HUES6 (cell line): ENCODE measurements around the gene RBM28.
"Not testable (repeated sequence)": the region's sequence is repeated elsewhere in the genome, so short reads cannot be mapped to it uniquely, and the experiment has no call there.

Experiments
- H3K27ac ChIP-seq: 2 replicates; pipeline ENCODE4 v1.7.0; 2013; ENCODE audit warnings: low read depth, mild to moderate bottlenecking, low read length, inconsistent platforms
- H3K27me3 ChIP-seq: 2 replicates; pipeline ENCODE4 v1.6.1; 2013; ENCODE audit warnings: low read length; ENCODE audit not compliant: control insufficient read depth, insufficient read depth
- H3K36me3 ChIP-seq: 2 replicates; pipeline ENCODE4 v1.6.1; 2013; ENCODE audit warnings: low read length; ENCODE audit not compliant: control insufficient read depth, insufficient read depth
- H3K4me1 ChIP-seq: 2 replicates; pipeline ENCODE4 v1.6.1; 2013; ENCODE audit warnings: low read length; ENCODE audit not compliant: control insufficient read depth, insufficient read depth
- H3K4me3 ChIP-seq: 2 replicates; pipeline ENCODE4 v1.5.1; 2013; ENCODE audit warnings: low read depth, low read length
- H3K9ac ChIP-seq: one replicate; pipeline ENCODE4 v1.6.1; 2013; ENCODE audit warnings: mild to moderate bottlenecking, low read length
- H3K9me3 ChIP-seq: 2 replicates; pipeline ENCODE4 v1.6.1; 2013; ENCODE audit warnings: low read depth, low read length; ENCODE audit not compliant: control insufficient read depth, insufficient read depth

RBM28 gene

GRCh38 chr7:128310499-128310898 lies 33.2 kb downstream of the RBM28 start:
- H3K27me3 ChIP-seq = no peaks in the 10 kb centered on the region
- no peak overlapping the region for H3K4me3 ChIP-seq
- H3K4me1 ChIP-seq = no peaks in the 10 kb centered on the region
- H3K9ac ChIP-seq = no peak overlapping the region
- no peaks in the 10 kb centered on the region for H3K9me3 ChIP-seq
- H3K27ac ChIP-seq = no peak overlapping the region
- peaks cover 92% of the 10 kb centered on the region for H3K36me3 ChIP-seq

- no peak overlapping the region for H3K27ac ChIP-seq
- no peak overlapping the region for H3K9ac ChIP-seq
- H3K4me1 ChIP-seq = no peaks in the 10 kb centered on the region
- H3K27me3 ChIP-seq = no peaks in the 10 kb centered on the region
- H3K9me3 ChIP-seq = no peaks in the 10 kb centered on the region
- peaks cover 87% of the 10 kb centered on the region for H3K36me3 ChIP-seq
- no peak overlapping the region for H3K4me3 ChIP-seq
Measured at GRCh38 chr7:128309976-128310375, 33.7 kb downstream of the RBM28 start.

GRCh38 chr7:128309124-128309523 lies 34.6 kb downstream of the RBM28 start:
- Histone ChIP-seq H3K36me3 (peaks cover 85% of the 10 kb centered on the region), H3K27ac (no peak overlapping the region)

GRCh38 chr7:128307061-128307460 lies 36.6 kb downstream of the RBM28 start:
- no peak overlapping the region for H3K27ac ChIP-seq
- no peak overlapping the region for H3K4me3 ChIP-seq
- peaks cover 80% of the 10 kb centered on the region for H3K36me3 ChIP-seq
- H3K27me3 ChIP-seq = no peaks in the 10 kb centered on the region
- no peaks in the 10 kb centered on the region for H3K9me3 ChIP-seq
- H3K4me1 ChIP-seq = 0 out of 2 replicates have a peak, but pooled peaks cover 2% of the 10 kb centered on the region
- no peak overlapping the region for H3K9ac ChIP-seq

More at GRCh38 chr7:128309124-128309523, 34.6 kb downstream of the RBM28 start:
- no peaks in the 10 kb centered on the region for H3K27me3 ChIP-seq
- H3K4me1 ChIP-seq = no peaks in the 10 kb centered on the region
- H3K9ac ChIP-seq = no peak overlapping the region
- H3K4me3 ChIP-seq = no peak overlapping the region
- H3K9me3 ChIP-seq = no peaks in the 10 kb centered on the region

- Histone ChIP-seq H3K4me1 (peaks cover 30% of the 10 kb centered on the region), H3K36me3 (peaks cover 52% of the 10 kb centered on the region), H3K27me3 (no peaks in the 10 kb centered on the region), H3K27ac (no peak overlapping the region), H3K9ac (no peak overlapping the region), H3K9me3 (no peaks in the 10 kb centered on the region), H3K4me3 (no peak overlapping the region)
Measured at GRCh38 chr7:128304212-128304611, 39.5 kb downstream of the RBM28 start.

GRCh38 chr7:128303643-128304042 lies 40.1 kb downstream of the RBM28 start:
- no peak overlapping the region for H3K4me3 ChIP-seq
- H3K4me1 ChIP-seq = peaks cover 36% of the 10 kb centered on the region
- no peaks in the 10 kb centered on the region for H3K27me3 ChIP-seq
- peaks cover 48% of the 10 kb centered on the region for H3K36me3 ChIP-seq
- no peaks in the 10 kb centered on the region for H3K9me3 ChIP-seq
- H3K27ac ChIP-seq = no peak overlapping the region
- H3K9ac ChIP-seq = no peak overlapping the region

GRCh38 chr7:128303133-128303532 lies 40.6 kb downstream of the RBM28 start:
- H3K27me3 ChIP-seq = no peaks in the 10 kb centered on the region
- peaks cover 44% of the 10 kb centered on the region for H3K36me3 ChIP-seq
- no peaks in the 10 kb centered on the region for H3K9me3 ChIP-seq
- no peak overlapping the region for H3K4me3 ChIP-seq
- H3K27ac ChIP-seq = no peak overlapping the region
- no peak overlapping the region for H3K9ac ChIP-seq
- H3K4me1 ChIP-seq = peaks cover 40% of the 10 kb centered on the region

- no peaks in the 10 kb centered on the region for H3K27me3 ChIP-seq
- H3K9me3 ChIP-seq = no peaks in the 10 kb centered on the region
- H3K36me3 ChIP-seq = peaks cover 34% of the 10 kb centered on the region
- no peak overlapping the region for H3K27ac ChIP-seq
- no peak overlapping the region for H3K4me3 ChIP-seq
- H3K9ac ChIP-seq = no peak overlapping the region
- peaks cover 40% of the 10 kb centered on the region for H3K4me1 ChIP-seq
Measured at GRCh38 chr7:128302139-128302538, 41.6 kb downstream of the RBM28 start.

GRCh38 chr7:128299109-128299607 lies 44.5 kb downstream of the RBM28 start:
- peaks cover 40% of the 10 kb centered on the region for H3K4me1 ChIP-seq
- H3K27ac ChIP-seq = no peak overlapping the region
- peak overlapping the region; percentile 24 for H3K4me3 ChIP-seq
- no peak overlapping the region for H3K9ac ChIP-seq
- peaks cover 12% of the 10 kb centered on the region for H3K36me3 ChIP-seq
- no peaks in the 10 kb centered on the region for H3K9me3 ChIP-seq
- H3K27me3 ChIP-seq = no peaks in the 10 kb centered on the region

GRCh38 chr7:128298004-128298403 lies 45.7 kb downstream of the RBM28 start:
- peaks cover 40% of the 10 kb centered on the region for H3K4me1 ChIP-seq
- not testable (repeated sequence) for H3K27ac ChIP-seq, H3K4me3 ChIP-seq, H3K36me3 ChIP-seq, H3K27me3 ChIP-seq, H3K9me3 ChIP-seq, H3K9ac ChIP-seq

- no peak overlapping the region for H3K9ac ChIP-seq
- no peaks in the 10 kb centered on the region for H3K36me3 ChIP-seq
- no peak overlapping the region for H3K27ac ChIP-seq
- H3K9me3 ChIP-seq = peaks cover 9% of the 10 kb centered on the region; the same call in 1 of the 2 replicates
- H3K4me3 ChIP-seq = no peak overlapping the region
- no peaks in the 10 kb centered on the region for H3K4me1 ChIP-seq
- no peaks in the 10 kb centered on the region for H3K27me3 ChIP-seq
Measured at GRCh38 chr7:128287556-128287955, 56.2 kb downstream of the RBM28 start.

- H3K4me1 ChIP-seq = no peaks in the 10 kb centered on the region
- H3K27me3 ChIP-seq = no peaks in the 10 kb centered on the region
- no peak overlapping the region for H3K27ac ChIP-seq
- no peak overlapping the region for H3K9ac ChIP-seq
- H3K4me3 ChIP-seq = no peak overlapping the region
- H3K36me3 ChIP-seq = no peaks in the 10 kb centered on the region
- peaks cover 21% of the 10 kb centered on the region for H3K9me3 ChIP-seq
Measured at GRCh38 chr7:128284102-128284501, 59.6 kb downstream of the RBM28 start.
